ENCODE data around the gene APOL6.

- no peak for TF ChIP-seq REST (IDR thresholded peaks at IDR 0.05; ENCODE audit: borderline replicate concordance in 1 of 2, low read depth in 1 of 2, low read length in 2 of 2)
- TF ChIP-seq NBN (conservative IDR thresholded peaks at IDR 0.05): no peak
- TF ChIP-seq CAMTA2 (CRISPR knock-in tag; IDR thresholded peaks at IDR 0.05; ENCODE audit: borderline replicate concordance): no peak
- no peak for TF ChIP-seq ATF1 (CRISPR knock-in tag; IDR thresholded peaks at IDR 0.05)
- TF ChIP-seq FOSL2 (CRISPR knock-in tag; IDR thresholded peaks at IDR 0.05): no peak
- TF ChIP-seq MLXIP (CRISPR knock-in tag; IDR thresholded peaks at IDR 0.05; ENCODE audit: borderline replicate concordance): no peak
- no peak for TF ChIP-seq ZBTB33 (CRISPR knock-in tag; IDR thresholded peaks at IDR 0.05)
- no peak for TF ChIP-seq EP300 (IDR thresholded peaks at IDR 0.05; ENCODE audit: low read depth in 2 of 2, low read length in 2 of 2)
- TF ChIP-seq EP300 (CRISPR knock-in tag; IDR thresholded peaks at IDR 0.05; ENCODE audit: borderline replicate concordance): no peak
Observed at GRCh38 chr22:35643991-35644390, 4.3 kb upstream of the APOL6 start.
